Neutrophil (primary cell): Measurements from ENCODE around the gene EGFR.

ENCODE experiments used
- H3K27ac ChIP-seq: fragments of 200-600 bp; sonication (generic); 2 replicates; pipeline ENCODE4 v1.5.1; 2016; ENCODE audit warnings: mild to moderate bottlenecking, moderate library complexity
- H3K27me3 ChIP-seq: fragments of 200-600 bp; sonication (generic); 2 replicates; pipeline ENCODE4 v1.6.0; 2016; ENCODE audit warnings: mild to moderate bottlenecking
- H3K36me3 ChIP-seq: fragments of 200-600 bp; sonication (generic); 2 replicates; pipeline ENCODE4 v1.5.1; 2017
- H3K4me1 ChIP-seq, 2 experiments: fragments of 200-600 bp in 1 of 2; sonication (generic) in 1 of 2; 1 replicate in 1 of 2; 2 replicates in 1 of 2; pipeline versions ENCODE4 v1.5.1 to v1.6.1; 2013 to 2016; ENCODE audit warnings: low read depth in 1 of 2, low read length in 1 of 2, mild to moderate bottlenecking in 1 of 2, moderate library complexity in 1 of 2; ENCODE audit not compliant: control insufficient read depth in 1 of 2, insufficient read depth in 1 of 2
- H3K4me3 ChIP-seq, 2 experiments: fragments of 200-600 bp in 1 of 2; sonication (generic) in 1 of 2; 1 replicate in 1 of 2; 2 replicates in 1 of 2; pipeline ENCODE4 v1.5.1; 2013 to 2016; ENCODE audit warnings: low read depth in 1 of 2, low read length in 1 of 2, mild to moderate bottlenecking in 1 of 2, moderate library complexity in 1 of 2
- H3K9me3 ChIP-seq: fragments of 200-600 bp; sonication (generic); 2 replicates; pipeline ENCODE4 v1.5.1; 2016
- TF ChIP-seq, protein P1 (sequence below): fragments of 200-600 bp; sonication (generic); IDR thresholded peaks from 2 replicates; pipeline ENCODE4 v1.5.1; 2016; ENCODE audit warnings: antibody characterized with exemption

The EGFR gene

DNA sequence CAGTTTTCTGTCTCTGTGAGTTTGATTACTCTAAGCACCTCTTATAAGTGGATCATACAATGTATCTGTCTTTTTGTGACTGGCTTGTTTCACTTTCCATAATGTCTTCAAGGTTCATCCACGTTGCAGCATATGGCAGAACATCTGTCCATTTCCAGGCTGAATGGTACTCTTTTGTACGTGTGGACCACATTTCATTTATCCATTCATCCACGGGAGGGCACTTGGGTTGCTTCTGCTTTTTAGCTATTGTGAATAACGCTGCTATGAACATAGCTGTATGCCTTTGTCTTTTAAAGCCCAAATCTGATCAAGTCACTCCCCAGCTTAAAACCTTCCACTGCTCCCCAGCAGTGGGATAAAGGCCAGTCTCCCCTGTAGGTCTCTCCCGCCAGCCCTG, 31.5 kb downstream of the EGFR start:
- Histone ChIP-seq H3K27ac (no peak overlapping the region), H3K36me3 (no peaks in the 10 kb centered on the region), H3K9me3 (no peaks in the 10 kb centered on the region), H3K27me3 (no peaks in the 10 kb centered on the region), H3K4me3 (no peak overlapping the region), H3K4me1 (no peaks in the 10 kb centered on the region)
- TF ChIP-seq, protein P1, sequence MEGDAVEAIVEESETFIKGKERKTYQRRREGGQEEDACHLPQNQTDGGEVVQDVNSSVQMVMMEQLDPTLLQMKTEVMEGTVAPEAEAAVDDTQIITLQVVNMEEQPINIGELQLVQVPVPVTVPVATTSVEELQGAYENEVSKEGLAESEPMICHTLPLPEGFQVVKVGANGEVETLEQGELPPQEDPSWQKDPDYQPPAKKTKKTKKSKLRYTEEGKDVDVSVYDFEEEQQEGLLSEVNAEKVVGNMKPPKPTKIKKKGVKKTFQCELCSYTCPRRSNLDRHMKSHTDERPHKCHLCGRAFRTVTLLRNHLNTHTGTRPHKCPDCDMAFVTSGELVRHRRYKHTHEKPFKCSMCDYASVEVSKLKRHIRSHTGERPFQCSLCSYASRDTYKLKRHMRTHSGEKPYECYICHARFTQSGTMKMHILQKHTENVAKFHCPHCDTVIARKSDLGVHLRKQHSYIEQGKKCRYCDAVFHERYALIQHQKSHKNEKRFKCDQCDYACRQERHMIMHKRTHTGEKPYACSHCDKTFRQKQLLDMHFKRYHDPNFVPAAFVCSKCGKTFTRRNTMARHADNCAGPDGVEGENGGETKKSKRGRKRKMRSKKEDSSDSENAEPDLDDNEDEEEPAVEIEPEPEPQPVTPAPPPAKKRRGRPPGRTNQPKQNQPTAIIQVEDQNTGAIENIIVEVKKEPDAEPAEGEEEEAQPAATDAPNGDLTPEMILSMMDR, result no peak

DNA sequence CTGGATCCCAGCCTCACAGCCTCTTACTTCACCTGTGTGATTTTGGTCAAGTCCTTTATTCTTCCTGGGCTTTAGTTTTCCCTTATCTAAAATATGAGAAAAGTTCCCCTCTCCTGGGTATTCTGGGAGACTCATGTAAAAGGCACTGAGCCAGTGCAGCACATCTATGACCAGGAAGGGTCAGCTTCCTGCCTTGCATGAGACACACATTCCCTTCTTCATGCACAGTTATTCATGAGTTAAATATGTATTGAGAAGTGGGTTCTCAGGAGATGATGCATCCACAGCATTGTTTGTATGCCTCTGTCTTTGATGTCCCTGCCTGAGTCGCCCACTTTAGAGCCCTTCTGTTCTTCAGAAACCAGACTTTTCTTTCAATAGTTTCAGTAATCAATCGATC, 33.3 kb downstream of the EGFR start:
- no peaks in the 10 kb centered on the region for H3K9me3 ChIP-seq
- H3K27me3 ChIP-seq, result no peaks in the 10 kb centered on the region
- TF ChIP-seq, protein P1, result no peak
- no peak overlapping the region for H3K4me3 ChIP-seq
- H3K27ac ChIP-seq, result no peak overlapping the region
- H3K36me3 ChIP-seq, result no peaks in the 10 kb centered on the region
- no peaks in the 10 kb centered on the region for H3K4me1 ChIP-seq

DNA sequence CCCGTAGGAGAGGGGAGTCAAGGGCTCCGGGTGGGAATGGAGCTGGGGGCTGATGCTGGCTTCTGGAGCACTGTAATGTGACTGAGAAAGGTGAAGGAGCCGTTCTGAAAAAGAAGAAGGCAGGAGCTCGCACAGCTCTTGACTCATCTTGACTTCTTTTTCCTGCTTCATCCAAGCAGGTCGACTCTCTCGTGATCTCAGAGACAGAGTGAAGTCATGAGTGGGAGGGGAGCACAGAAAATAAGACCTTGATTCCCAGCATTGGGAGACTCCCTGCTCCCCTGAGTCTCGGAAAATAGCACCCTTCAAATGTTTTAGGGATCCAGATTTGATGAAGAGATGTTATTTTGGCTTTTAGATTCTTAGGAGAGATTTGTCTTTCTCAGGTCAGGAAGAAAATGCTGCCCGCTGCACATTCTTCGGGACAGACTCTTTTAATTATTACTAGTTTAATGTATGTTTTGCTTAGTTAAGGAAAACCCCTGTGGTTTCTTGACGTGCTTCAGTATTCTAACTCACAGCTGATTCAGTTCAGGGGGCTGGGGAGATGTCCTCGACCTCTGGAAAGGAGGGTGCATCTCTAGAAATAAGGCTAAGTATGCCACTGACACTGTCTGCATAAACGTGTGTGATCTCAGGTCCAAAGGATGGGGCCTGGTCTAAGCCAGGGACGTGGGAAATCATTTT, 34.1 kb downstream of the EGFR start:
- Histone ChIP-seq H3K36me3 (no peaks in the 10 kb centered on the region), H3K27me3 (no peaks in the 10 kb centered on the region), H3K4me3 (no peak overlapping the region), H3K27ac (no peak overlapping the region), H3K4me1 (no peaks in the 10 kb centered on the region), H3K9me3 (no peaks in the 10 kb centered on the region)
- TF ChIP-seq, protein P1, result no peak

DNA sequence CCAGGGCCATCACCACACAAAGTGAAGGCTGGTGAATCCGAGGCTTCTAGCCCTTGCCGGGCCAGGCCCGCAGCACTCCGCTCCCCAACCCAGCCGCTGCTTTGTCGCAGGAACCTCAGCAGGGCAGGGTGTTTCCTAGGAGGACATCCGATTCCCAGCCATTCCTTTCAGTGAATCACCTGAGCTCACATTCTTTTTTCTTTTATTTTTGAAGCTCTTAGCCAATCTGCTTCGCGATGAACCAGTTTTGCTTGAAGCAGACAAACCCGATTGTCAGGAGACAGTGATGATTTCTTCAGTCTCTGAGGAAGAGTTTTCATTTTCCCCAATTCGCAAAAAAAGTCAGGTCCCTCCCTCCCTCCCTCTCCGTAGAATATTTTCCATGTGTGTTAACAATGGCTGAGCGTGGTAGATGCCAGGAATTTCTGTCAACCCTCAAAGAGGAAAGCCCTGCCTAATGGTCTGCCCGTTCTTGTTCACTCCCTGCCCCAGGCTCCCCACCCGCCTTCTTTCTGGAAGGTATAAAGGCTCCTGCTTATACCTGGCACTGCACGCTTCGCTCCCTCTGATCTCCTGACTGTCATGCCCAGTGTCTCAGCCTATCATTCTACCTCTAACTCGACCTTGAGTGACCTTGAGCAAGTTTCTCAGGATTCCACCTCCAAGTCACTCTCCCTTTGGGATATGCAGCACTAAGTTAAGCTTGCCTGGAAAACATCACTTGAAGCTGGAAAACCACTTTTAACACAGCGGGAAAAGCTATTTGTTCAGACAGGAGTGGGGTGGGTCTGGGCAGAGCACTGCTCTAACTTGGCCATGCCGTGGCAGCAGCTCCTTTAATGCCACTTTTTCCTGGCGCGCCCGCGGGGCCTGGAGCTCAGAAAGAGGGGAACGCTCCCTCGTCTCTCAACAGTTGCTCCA, 35.1 kb downstream of the EGFR start:
- Histone ChIP-seq H3K4me1 (no peaks in the 10 kb centered on the region), H3K36me3 (no peaks in the 10 kb centered on the region), H3K27ac (no peak overlapping the region), H3K27me3 (no peaks in the 10 kb centered on the region), H3K4me3 (no peak overlapping the region), H3K9me3 (no peaks in the 10 kb centered on the region)
- TF ChIP-seq, protein P1, result no peak

DNA sequence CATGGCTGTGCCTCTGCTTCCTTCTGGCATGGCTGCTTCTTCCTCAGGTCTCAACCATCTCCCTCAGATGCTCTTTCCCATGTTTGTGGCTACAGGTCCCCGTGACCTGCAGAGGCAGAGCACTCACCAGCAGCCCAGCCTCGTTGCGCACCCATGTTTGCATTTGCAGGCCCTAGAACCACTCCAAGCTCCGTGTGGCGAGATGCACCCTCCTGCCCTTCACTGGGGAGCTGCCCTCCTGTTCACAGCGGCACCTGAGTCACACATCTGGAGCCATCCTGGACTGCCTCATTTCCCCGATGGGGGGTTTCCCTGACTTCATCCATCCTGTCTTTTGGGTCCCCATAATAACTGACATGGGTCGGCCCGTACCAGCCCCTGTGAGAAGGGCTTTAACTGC, 35.9 kb downstream of the EGFR start:
- TF ChIP-seq, protein P1, result no peak
- Histone ChIP-seq H3K4me1 (no peaks in the 10 kb centered on the region), H3K27ac (no peak overlapping the region), H3K36me3 (no peaks in the 10 kb centered on the region), H3K4me3 (no peak overlapping the region), H3K9me3 (no peaks in the 10 kb centered on the region), H3K27me3 (no peaks in the 10 kb centered on the region)
